Gastroesophageal sphincter (tissue), 3 donors: Measurements from ENCODE around the gene CIAO2A.
A peak's percentile ranks its signal among the peaks of the same experiment; 100 is the strongest.

Source experiments
- CTCF ChIP-seq, 4 experiments: fragments of 200-600 bp in 2 of 4; fragments of 450-650 bp in 2 of 4; sonication (generic) in 1 of 4; IDR thresholded peaks; one replicate each; pipeline ENCODE4 v1.5.1; 2017 to 2019; ENCODE audit warnings: antibody characterized with exemption in 4 of 4, mild to moderate bottlenecking in 2 of 4, moderate library complexity in 2 of 4
- POLR2A ChIP-seq, 2 donors: fragments of 450-650 bp; IDR thresholded peaks; one replicate each; pipeline ENCODE4 v1.6.1; 2017; ENCODE audit warnings: antibody characterized with exemption in 2 of 2, mild to moderate bottlenecking in 2 of 2, moderate library complexity in 1 of 2
- POLR2AphosphoS5 ChIP-seq: sonication (generic); formaldehyde crosslinking; IDR thresholded peaks from one replicate; pipeline ENCODE4 v1.6.1; 2017; ENCODE audit warnings: antibody characterized with exemption

- peak in 3 of 4 experiments; percentile 17 to 47 (median 35) for TF ChIP-seq CTCF (IDR thresholded peaks at IDR 0.05)
- TF ChIP-seq POLR2A (IDR thresholded peaks at IDR 0.05): peak; percentile 95 to 97
- peak; percentile 99 for TF ChIP-seq POLR2AphosphoS5
Measured at GRCh38 chr15:64095795-64096667, 2.4 kb upstream of the CIAO2A start, which contains the start of gene SNX1.
